DMS 273 (cell line): Measurements from ENCODE around the gene PREP.
A peak's percentile ranks its signal among the peaks of the same experiment; 100 is the strongest.
"Not testable (repeated sequence)": the region's sequence is repeated elsewhere in the genome, so short reads cannot be mapped to it uniquely, and the experiment has no call there.

ENCODE experiments used
- DNase-seq: peaks from one replicate; lab custom pipeline; 2025; ENCODE audit not compliant: unreplicated experiment; lab: John Stamatoyannopoulos, UW

The PREP gene

DNA sequence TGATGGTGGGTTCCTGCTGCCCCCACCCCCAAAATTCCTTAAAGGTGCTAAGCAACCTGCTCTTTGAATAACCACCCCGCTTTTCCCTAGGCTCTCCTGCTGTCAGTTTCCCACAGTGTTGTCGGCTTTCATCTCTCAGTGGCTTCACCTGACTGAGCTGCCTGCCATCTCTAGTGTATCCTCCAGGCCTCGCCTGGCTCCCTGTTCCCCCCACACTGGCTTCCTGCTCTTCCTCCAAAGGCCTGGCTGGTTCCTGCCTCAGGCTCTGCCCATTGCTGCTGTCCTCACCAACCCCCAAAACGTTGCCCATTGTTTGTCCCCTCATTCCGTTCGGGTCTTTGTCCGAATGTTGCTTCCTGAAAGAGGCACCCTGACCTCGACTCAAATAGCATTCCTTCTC is 129.3 kb downstream of the PREP start:
- no peak for DNase-seq

DNA sequence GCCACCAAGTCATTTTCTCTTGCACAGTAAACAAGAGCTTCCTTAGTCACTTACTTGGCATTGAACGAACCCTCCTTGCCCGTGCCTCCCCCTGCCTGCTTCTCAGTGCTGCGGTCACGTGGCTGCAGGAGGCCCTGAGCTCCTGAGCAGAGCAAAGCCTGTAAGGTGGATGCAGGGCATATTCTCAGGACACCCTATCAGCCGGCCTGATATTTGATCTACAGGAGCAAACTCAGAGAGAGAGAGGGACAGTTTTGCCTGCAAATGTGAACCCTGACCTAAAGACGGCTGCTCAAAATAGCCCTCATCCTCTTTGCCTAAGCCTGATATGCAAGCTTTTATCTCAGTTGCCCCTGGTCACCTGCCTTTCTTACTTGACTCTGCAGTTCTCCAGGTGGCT is 130.1 kb downstream of the PREP start:
- DNase-seq: peak; percentile 69

DNA sequence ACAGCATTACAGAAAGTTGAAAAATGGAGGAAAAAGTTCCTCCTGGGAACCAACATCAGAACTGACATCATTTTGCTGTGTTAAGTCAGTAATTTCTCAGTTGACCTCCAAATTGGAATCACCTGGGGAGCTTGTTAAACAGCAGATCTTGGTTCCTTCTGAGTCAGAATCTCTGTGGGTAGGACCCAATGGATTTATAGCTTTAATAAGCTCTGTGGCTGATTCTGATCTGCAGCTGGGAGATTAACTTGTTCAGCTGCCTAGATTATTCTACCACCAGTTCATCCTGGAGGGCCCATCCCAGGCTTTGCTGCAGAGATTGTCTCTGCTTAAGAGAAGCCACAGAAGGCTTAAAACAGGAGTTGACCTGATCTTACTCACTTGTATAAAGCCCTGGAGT is 132.4 kb downstream of the PREP start:
- DNase-seq: no peak

DNA sequence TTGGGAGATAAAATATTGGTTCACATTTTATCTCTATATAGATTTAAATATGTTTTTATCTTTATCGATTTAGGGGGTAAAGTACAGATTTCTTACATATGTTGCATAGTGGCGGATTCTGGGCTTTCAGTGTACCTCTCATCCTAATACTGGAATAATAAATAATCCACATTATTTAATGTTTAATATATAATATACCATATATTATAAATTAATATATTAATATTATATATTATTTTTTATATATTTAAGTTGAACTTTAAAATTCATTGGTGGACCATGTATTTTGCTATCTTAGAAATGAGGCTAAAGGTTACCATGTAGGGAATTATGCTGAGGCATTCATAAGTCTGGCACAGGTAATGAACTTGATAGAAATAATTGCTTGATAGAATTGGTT is 133.5 kb downstream of the PREP start:
- DNase-seq: no peak

DNA sequence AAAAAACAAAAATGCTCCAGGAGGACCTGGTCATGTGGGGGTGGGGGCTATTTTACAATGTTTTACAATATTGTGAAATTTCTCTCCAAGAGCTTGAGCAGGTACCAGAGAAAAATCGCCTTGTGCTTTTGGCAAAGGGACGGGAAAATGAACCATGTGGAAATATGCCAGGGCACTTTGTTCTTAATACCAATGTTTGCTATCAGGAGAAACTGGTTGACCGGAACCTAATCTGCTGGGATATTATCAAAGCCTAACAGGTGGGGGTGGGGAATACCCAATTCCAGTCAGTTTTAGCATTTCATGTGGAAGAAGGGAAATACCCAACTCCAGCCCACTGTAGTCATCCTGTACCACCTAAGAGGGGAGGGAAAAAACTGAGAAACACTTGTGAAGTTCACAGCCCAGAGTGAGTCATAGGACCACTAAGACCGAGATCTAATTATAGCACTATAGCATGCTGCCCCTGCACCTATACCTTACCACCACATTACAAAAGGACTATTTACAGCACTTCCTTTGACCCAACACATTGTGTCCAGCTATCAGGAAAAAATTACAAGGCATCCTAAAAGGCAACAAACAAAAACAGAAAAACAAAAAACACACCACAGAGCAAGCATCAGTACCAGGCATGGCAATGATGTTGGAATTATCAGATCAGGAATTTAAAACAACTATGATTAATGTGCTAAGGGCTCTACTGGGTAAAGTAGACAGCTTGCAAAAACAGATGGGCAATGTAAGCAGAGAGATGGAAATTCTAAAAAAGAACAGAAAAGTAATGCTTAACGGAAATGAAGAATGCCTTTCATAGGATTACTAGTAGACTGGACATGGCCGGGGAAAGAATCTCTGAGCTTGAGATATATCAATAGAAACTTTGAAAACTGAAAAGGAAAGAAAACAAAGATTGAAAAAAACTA is 138.9 kb downstream of the PREP start:
- DNase-seq: peak; percentile 53

DNA sequence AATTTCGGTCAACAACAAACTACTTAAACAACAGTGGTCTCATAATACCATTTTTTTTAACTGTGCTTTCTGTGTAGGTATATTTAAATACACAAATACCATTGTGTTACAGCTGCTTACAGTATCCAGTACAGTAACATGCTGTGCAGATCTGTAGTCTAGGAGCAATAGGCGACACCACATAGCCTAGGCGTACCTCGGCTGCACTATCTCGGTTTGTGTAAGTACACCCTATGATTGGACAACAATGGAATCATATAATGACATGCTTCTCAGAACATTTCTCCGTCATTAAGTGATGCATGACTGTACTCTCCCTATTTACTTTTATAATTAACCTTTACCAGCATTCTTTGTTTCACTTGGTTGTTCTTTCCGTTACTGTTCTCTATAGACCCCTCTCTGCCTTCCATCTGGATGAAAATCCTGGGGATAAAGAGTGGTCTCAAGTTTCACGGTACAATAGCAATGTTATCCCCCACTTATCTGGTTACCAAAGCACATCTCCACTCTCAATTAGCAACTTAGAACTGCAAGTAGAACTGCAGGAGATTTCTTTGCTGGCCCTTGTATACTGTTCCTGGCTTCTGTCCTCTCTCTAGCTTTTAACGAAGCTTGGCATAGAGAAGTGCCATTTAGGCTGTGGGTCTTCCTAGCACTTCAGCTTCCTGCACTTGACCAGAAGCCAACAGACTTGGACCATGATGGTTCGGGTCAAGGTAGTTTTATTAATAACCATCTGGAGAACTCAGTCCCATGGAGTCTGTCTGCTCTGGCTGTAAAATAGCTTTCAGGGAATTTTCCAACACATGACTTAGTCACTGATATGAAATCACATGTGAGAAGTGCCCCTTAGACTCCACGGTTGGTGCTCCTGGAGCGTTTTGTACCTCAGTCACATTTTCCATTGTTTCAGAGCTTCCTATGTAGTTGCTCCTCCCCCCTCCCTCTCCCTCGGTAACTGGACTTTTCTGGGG is 142.7 kb downstream of the PREP start:
- DNase-seq: peak; percentile 27

DNA sequence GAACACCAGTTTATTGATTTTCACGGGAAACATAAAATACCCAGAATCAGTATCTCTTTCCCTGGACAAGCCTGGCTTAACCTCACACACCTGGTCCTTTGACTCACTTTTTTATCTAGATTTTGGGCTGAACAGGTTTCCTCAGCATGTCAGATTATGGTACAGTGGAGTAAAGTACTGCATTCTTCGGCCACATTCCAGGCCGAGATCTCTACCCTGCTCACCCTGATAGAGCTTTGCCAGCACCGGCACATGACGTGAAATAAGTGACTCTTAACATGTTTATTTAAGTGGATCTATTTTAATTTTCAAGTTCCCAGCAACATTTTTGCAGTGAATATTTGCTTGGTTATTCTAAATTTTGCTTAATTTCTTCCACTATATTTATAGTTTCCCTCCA is 144.1 kb downstream of the PREP start:
- DNase-seq: no peak

DNA sequence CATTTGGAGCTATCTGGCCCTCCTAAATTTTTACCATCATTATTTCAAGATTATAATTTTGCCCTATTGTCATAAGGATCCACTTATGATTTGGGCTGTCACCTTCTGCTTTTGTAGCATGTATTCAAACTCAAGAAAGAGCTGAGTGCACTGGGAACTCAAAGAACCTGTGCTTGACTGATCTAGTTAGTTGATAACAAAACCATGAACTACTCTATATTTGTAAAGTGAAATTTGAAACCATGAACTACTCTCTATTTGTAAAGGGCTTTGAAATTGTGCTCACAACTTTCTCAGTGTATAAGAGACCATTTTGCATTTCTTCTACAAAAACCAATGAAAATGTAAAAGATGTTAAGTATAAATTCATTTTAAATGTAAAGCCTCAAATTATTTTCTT is 145.5 kb downstream of the PREP start:
- no peak for DNase-seq

DNA sequence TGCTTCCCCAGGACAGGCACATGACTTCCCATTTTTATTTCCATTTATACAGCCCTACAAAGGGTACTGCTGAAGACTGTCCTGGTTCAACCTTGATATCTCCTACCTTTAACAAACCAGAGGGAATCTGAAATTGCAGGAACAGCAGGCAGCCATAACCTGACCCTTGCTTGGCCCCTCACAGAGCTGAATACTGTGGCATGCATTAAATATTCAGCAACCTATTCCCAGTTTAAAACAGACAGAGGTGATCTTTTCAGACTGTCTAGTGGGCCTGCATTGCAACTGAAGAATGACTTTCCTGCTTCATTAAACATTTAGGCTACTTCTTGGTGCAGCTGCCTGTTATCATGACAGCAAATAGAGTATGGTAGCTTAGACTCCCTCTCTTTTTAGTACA is 146.3 kb downstream of the PREP start:
- no peak for DNase-seq

DNA sequence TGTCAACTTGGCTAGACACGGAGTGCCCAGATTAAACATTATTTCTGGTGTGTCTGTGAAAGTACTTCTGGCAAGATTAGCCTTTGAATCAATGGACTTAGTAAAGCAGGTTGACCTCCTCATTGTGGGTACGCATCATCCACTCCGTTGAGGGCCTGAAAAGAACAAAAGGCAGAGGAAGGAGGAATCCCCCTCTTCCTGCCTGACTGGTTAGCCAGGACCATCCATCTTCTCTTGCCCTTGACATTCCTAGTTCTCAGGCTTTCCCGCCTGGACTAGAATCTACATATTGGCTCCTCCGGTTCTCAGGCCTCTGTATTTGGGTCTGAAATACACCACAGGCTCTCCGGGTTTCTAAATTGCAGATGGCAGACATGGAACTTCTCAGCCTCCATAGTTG is 149.1 kb downstream of the PREP start:
- no peak for DNase-seq

DNA sequence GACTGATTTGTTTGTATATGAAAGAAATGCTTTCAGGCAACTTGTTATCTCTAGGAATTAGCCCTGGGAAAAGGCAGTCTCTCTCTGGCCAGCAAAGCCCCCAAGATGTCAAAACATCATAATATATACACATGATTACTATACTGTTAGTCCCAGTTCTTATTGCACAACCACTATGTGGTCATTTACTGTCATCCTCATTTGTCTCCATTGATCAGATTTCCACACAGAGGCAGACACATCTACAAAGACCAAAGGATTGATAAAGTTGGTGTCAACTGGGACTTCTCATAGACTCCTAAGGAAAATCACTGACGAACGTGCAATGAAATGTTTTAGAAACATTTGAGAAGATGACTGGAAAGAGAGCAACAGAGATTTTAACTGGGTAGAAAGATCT is 151.2 kb downstream of the PREP start:
- no peak for DNase-seq

DNA sequence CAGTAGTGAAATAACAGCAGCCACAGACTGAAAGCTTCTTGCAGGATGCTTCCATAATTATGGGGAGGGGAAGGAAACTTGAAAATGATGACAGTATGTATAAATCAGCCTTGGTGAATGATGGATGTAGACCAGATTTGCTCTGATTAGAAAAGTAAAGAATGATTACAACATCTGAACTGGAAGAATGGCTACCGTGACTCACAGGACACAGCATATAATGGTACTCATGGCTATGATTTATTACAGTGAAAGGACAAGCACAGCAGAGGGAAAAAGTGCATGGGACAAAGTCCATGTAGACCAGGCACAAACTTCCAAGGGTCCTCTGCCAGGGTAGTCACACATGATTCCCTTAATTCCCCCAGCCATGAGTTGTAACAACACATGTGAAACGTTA is 152.3 kb downstream of the PREP start:
- DNase-seq: no peak

DNA sequence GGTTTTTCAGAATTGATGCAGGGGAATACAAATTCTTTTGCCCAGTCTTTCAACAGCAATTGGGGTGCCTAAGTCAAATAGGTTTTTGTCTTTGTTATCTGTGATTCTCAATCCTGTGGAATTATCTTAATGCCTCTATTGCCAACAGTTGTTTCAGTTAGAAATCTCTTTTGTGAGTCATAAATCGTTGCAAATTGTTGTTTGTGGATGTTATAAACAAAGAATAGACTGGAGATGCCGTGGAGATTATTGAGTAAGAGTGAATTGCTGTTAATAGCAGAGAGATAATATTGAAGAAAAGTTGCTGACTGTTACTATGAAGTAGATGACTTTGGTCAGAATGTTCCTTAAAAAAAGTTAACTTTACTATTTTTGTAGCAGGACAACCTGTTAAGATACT is 159.4 kb downstream of the PREP start:
- DNase-seq: no peak

DNA sequence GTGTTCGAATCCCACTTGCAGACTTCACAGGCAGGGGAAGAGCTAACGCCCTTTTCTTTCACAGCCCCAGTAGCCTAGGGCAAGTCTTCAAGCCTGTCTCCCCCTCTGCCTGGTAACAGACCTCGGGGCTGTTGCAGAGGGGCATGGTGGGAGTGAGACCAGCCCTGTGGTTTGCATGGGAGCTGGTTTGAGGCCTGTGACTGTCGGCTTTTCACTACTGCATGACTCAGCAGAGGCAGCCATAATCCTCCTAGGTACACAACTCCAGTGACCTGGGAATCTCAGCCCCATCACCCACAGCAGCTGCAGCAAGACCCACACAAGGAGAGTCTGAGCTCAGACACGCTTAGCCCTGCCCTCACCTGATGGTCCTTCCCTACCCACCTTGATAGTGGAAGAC is 167.7 kb downstream of the PREP start:
- DNase-seq: no peak

DNA sequence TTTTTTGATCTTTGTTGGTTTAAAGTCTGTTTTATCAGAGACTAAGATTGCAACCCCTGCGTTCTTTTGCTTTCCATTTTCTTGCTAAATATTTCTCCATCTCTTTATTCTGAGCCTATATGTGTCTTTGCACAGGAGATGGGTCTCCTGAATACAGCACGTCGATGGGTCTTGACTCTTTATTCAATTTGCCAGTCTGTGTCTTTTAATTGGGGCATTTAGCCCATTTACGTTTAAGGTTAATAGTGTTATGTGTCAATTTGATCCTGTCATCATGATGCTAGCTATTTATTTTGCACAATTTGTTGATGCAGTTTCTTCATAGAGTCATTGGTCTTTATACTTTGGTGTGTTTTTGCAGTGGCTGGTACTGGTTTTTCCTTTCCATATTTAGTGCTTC is 171.1 kb downstream of the PREP start:
- DNase-seq: not testable (repeated sequence)
